WERI-Rb-1 (cell line): ENCODE measurements around the gene BICC1.

Experiments
- DNase-seq: peaks from one replicate; pipeline ENCODE4 v3.0.0-alpha.2; 2020
- H3K27ac ChIP-seq: fragments of 250-450 bp; sonication (Bioruptor Pico); 2 replicates; pipeline ENCODE4 v1.5.1; 2020; ENCODE audit warnings: mild to moderate bottlenecking, moderate library complexity
- H3K27me3 ChIP-seq: fragments of 250-450 bp; sonication (Bioruptor Pico); 2 replicates; pipeline ENCODE4 v1.5.1; 2021; ENCODE audit warnings: mild to moderate bottlenecking, low read depth, moderate library complexity; ENCODE audit not compliant: insufficient read depth, severe bottlenecking
- H3K36me3 ChIP-seq: fragments of 250-450 bp; sonication (Bioruptor Pico); 2 replicates; pipeline ENCODE4 v1.5.1; 2020; ENCODE audit warnings: mild to moderate bottlenecking, moderate library complexity
- H3K4me3 ChIP-seq: 2 replicates; pipeline ENCODE4 v1.5.1; 2011; ENCODE audit warnings: low read depth, mild to moderate bottlenecking, control low read depth, low read length
- H3K9me3 ChIP-seq: fragments of 250-450 bp; sonication (Bioruptor Pico); 2 replicates; pipeline ENCODE4 v1.5.1; 2021; ENCODE audit warnings: mild to moderate bottlenecking, moderate library complexity; ENCODE audit not compliant: severe bottlenecking
- CTCF ChIP-seq: IDR thresholded peaks from 2 replicates; pipeline ENCODE4 v1.5.1; 2011; ENCODE audit warnings: low read depth, mild to moderate bottlenecking, control low read depth, inconsistent platforms, low read length

BICC1 gene

GRCh38 chr10:58667658-58668310, 155.1 kb downstream of the BICC1 start:
- DNase-seq: no peak
- no peak for TF ChIP-seq CTCF
- Histone ChIP-seq H3K27me3 (no peaks in the 10 kb centered on the region), H3K9me3 (peaks cover 2% of the 10 kb centered on the region), H3K4me3 (no peak overlapping the region), H3K36me3 (no peaks in the 10 kb centered on the region), H3K27ac (no peak overlapping the region)

GRCh38 chr10:58672845-58673244, 160.2 kb downstream of the BICC1 start:
- Histone ChIP-seq H3K9me3 (no peaks in the 10 kb centered on the region), H3K27ac (no peak overlapping the region), H3K27me3 (no peaks in the 10 kb centered on the region), H3K4me3 (no peak overlapping the region), H3K36me3 (no peaks in the 10 kb centered on the region)
- DNase-seq: no peak
- no peak for TF ChIP-seq CTCF

DNA sequence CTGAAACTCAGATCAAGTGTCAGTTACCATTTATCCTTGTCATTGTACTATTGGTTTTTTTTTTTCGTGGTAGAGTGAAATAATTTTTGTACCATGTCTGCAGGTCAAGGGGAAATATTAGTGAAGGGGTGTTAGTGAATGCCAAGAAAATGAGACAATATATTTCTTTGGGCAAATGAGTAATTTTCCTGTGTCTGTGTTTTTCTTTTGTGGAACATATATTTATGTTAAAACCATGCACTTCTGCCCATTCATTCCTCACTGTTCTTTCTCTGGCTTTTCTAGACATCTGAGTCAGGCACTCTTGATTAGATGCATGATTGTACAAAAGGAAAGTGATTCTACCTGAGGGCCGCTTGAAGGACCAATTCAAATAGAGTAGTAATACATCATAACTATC, 161.6 kb downstream of the BICC1 start:
- no peak for TF ChIP-seq CTCF
- Histone ChIP-seq H3K27me3 (no peaks in the 10 kb centered on the region), H3K36me3 (no peaks in the 10 kb centered on the region), H3K27ac (no peak overlapping the region), H3K9me3 (no peaks in the 10 kb centered on the region), H3K4me3 (no peak overlapping the region)
- no peak for DNase-seq

- Histone ChIP-seq H3K9me3 (no peaks in the 10 kb centered on the region), H3K27me3 (no peaks in the 10 kb centered on the region), H3K27ac (no peak overlapping the region), H3K4me3 (no peak overlapping the region), H3K36me3 (no peaks in the 10 kb centered on the region)
- DNase-seq: no peak
- TF ChIP-seq CTCF: no peak
Observed at GRCh38 chr10:58675321-58675720, 162.6 kb downstream of the BICC1 start.

DNA sequence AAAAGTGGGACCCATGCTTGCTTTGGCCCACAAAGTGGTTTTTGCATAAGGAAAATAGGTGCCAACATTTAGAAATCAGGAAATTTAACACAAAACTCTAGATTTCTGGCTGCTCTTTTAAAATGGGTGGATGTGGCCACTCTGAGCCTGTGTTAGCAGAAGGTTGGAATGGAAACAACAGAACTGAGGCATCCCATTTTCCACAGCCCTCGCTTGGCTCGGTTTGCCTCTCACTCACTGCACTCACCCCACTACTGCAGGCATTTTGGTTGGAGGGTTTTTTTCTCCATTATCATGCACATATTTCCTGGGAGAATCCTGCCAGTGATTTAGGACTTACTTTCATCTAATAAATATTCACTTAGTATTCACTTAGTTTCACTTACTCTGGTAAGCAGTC, 178.9 kb downstream of the BICC1 start:
- Histone ChIP-seq H3K36me3 (no peaks in the 10 kb centered on the region), H3K4me3 (no peak overlapping the region)

More for the DNA sequence above, 178.9 kb downstream of the BICC1 start:
- H3K27ac ChIP-seq: no peak overlapping the region
- H3K9me3 ChIP-seq: no peaks in the 10 kb centered on the region
- no peak for TF ChIP-seq CTCF
- no peak for DNase-seq
- no peaks in the 10 kb centered on the region for H3K27me3 ChIP-seq
